Prostate gland (tissue), 2 donors: ENCODE results near the gene UMODL1.

Experiments used
- POLR2A ChIP-seq: fragments of 450-650 bp; IDR thresholded peaks from one replicate; pipeline ENCODE4 v1.6.1; 2016; ENCODE audit warnings: antibody characterized with exemption, mild to moderate bottlenecking
- POLR2AphosphoS5 ChIP-seq: sonication (generic); formaldehyde crosslinking; IDR thresholded peaks from one replicate; pipeline ENCODE4 v1.6.1; 2017; ENCODE audit warnings: antibody characterized with exemption
- TF ChIP-seq, protein P1 (sequence below), 4 experiments: fragments of 200-600 bp in 2 of 4; fragments of 450-650 bp in 2 of 4; sonication (generic) in 2 of 4; IDR thresholded peaks; 1 replicate in 3 of 4; 2 replicates in 1 of 4; pipeline ENCODE4 v1.5.1; 2016 to 2019; ENCODE audit warnings: antibody characterized with exemption in 4 of 4, mild to moderate bottlenecking in 2 of 4, moderate library complexity in 2 of 4

GRCh38 chr21:42058631-42059111, 12.4 kb upstream of the UMODL1 start:
- TF ChIP-seq, protein P1, sequence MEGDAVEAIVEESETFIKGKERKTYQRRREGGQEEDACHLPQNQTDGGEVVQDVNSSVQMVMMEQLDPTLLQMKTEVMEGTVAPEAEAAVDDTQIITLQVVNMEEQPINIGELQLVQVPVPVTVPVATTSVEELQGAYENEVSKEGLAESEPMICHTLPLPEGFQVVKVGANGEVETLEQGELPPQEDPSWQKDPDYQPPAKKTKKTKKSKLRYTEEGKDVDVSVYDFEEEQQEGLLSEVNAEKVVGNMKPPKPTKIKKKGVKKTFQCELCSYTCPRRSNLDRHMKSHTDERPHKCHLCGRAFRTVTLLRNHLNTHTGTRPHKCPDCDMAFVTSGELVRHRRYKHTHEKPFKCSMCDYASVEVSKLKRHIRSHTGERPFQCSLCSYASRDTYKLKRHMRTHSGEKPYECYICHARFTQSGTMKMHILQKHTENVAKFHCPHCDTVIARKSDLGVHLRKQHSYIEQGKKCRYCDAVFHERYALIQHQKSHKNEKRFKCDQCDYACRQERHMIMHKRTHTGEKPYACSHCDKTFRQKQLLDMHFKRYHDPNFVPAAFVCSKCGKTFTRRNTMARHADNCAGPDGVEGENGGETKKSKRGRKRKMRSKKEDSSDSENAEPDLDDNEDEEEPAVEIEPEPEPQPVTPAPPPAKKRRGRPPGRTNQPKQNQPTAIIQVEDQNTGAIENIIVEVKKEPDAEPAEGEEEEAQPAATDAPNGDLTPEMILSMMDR (IDR thresholded peaks at IDR 0.05): no peak
- TF ChIP-seq POLR2AphosphoS5 (no peak), POLR2A (no peak)
